ENCODE data around the gene MIER3.
A peak's percentile ranks its signal among the peaks of the same experiment; 100 is the strongest.

MIER3 gene

GRCh38 chr5:56958595-56958994 is 6.7 kb upstream of the MIER3 start:
- TF ChIP-seq SPI1 (IDR thresholded peaks at IDR 0.05; ENCODE audit: borderline replicate concordance, low read depth) = no peak
- TF ChIP-seq REST (IDR thresholded peaks at IDR 0.05; ENCODE audit: insufficient replicate concordance, low read depth) = no peak
- TF ChIP-seq POLR2AphosphoS5 (IDR thresholded peaks at IDR 0.05; ENCODE audit: low read depth) = no peak
- no peak for TF ChIP-seq GABPA (IDR thresholded peaks at IDR 0.05; ENCODE audit: low read depth)
- Histone ChIP-seq H3K27me3 (ENCODE audit: insufficient read depth, poor library complexity, severe bottlenecking) (no peaks in the 10 kb centered on the region), H3K4me3 (replicated peaks; ENCODE audit: insufficient read depth, low read length) (no peak overlapping the region), H3K27ac (replicated peaks) (no peak overlapping the region)
- no peak for DNase-seq (ENCODE audit: low read depth in 1 of 2, low spot score in 1 of 2)

- no peak for DNase-seq (ENCODE audit: low read depth in 1 of 2, low spot score in 1 of 2)
- H3K27me3 ChIP-seq (ENCODE audit: insufficient read depth, poor library complexity, severe bottlenecking) = no peaks in the 10 kb centered on the region
- H3K4me3 ChIP-seq (replicated peaks; ENCODE audit: insufficient read depth, low read length) = no peak overlapping the region
- TF ChIP-seq GABPA (IDR thresholded peaks at IDR 0.05; ENCODE audit: low read depth) = no peak
- no peak for TF ChIP-seq POLR2AphosphoS5 (IDR thresholded peaks at IDR 0.05; ENCODE audit: low read depth)
- no peak for TF ChIP-seq REST (IDR thresholded peaks at IDR 0.05; ENCODE audit: insufficient replicate concordance, low read depth)
- no peak for TF ChIP-seq SPI1 (IDR thresholded peaks at IDR 0.05; ENCODE audit: borderline replicate concordance, low read depth)
- TF ChIP-seq CTCF (IDR thresholded peaks at IDR 0.05; ENCODE audit: insufficient read depth, low read length) = no peak
- H3K27ac ChIP-seq (replicated peaks) = no peak overlapping the region
Measured at GRCh38 chr5:56954262-56954661, 2.3 kb upstream of the MIER3 start.

DNA sequence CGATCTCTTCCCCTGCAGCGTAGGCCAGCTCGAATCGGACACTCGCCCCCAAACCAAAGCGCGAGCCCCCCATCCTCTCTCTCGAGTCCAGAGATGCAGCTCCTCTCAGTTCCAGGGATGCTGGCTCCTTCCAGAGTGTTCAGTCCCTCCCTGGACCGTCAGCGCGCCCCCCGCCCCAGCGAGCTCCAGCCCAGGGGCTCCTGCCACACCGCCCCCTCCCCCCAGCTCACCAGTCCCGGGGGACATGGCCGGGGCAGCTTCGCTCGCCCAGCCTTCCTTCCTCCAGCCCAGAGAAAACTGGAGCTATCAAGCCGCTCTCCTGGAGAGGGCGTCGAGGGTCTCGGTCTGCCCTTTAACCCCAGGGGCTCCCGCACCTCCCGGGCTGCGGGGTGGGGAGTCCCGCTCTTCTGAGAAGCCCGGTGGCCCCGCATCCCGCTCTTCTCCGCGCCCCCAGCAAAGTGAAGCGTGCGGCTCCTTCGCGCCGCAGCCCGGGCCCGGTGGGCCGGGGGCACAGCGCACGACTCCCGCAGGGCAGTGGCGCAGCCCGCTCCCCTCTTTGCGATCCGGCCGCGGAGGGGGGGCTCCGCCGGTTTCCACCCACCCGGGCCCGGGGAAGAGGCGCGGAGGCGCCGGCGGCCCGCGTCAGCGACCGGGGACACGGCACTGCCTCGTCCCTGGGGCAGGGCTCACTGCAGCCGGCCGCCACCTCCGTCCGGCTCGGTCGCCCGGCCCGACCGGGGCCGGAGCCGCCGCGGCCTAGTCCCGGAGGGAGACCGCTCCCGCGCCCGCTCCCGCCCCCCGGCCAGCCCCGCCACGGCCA is 587 bp downstream of the MIER3 start:
- Histone ChIP-seq H3K4me3 (replicated peaks; ENCODE audit: insufficient read depth, low read length) (peak overlapping the region; percentile 73), H3K27ac (replicated peaks) (no peak overlapping the region; the same call in 1 of the 2 replicates), H3K27me3 (ENCODE audit: insufficient read depth, poor library complexity, severe bottlenecking) (no peaks in the 10 kb centered on the region)
- DNase-seq (ENCODE audit: low read depth in 1 of 2, low spot score in 1 of 2) = no peak
- no peak for TF ChIP-seq SPI1 (IDR thresholded peaks at IDR 0.05; ENCODE audit: borderline replicate concordance, low read depth)
- no peak for TF ChIP-seq POLR2AphosphoS5 (IDR thresholded peaks at IDR 0.05; ENCODE audit: low read depth)
- no peak for TF ChIP-seq GABPA (IDR thresholded peaks at IDR 0.05; ENCODE audit: low read depth)
- TF ChIP-seq CTCF (IDR thresholded peaks at IDR 0.05; ENCODE audit: insufficient read depth, low read length) = no peak
- no peak for TF ChIP-seq REST (IDR thresholded peaks at IDR 0.05; ENCODE audit: insufficient replicate concordance, low read depth)

All from HL-60 (cell line).